Adrenal gland (tissue), 12 donors: ENCODE measurements around the gene RALB. TPM values are rescaled to one million over a fixed set of nuclear protein-coding genes. Genes with fewer than 3 reads are reported as not detected.
A peak's percentile ranks its signal among the peaks of the same experiment; 100 is the strongest.

Source experiments
- DNase-seq, 7 donors: peaks; one replicate each; pipeline ENCODE4 v3.0.0-alpha.2; 2019 to 2020
- H3K27ac ChIP-seq, 5 donors: fragments of 200-600 bp; sonication (generic) in 4 of 5; 1 replicate in 3 of 5; 2 replicates in 2 of 5; pipeline versions ENCODE4 v1.5.1 to v1.8.0; 2016 to 2020; ENCODE audit warnings: mild to moderate bottlenecking in 1 of 5
- H3K27me3 ChIP-seq: fragments of 200-600 bp; 2 replicates; pipeline ENCODE4 v1.8.0; 2021
- H3K36me3 ChIP-seq, 2 donors: fragments of 200-600 bp; replicated peaks in 1 of 2; 1 replicate in 1 of 2; 2 replicates in 1 of 2; pipeline versions ENCODE4 v1.5.1 to v1.8.0; 2018 to 2022
- H3K4me1 ChIP-seq, 2 donors: fragments of 200-600 bp; replicated peaks in 1 of 2; 1 replicate in 1 of 2; 2 replicates in 1 of 2; pipeline versions ENCODE4 v1.5.1 to v1.8.0; 2018 to 2021
- H3K4me3 ChIP-seq, 4 donors: fragments of 200-600 bp; sonication (generic) in 3 of 4; one replicate each; pipeline ENCODE4 v1.5.1; 2016 to 2018
- H3K9me3 ChIP-seq, 3 donors: fragments of 200-600 bp; sonication (generic) in 1 of 3; replicated peaks in 1 of 3; 1 replicate in 2 of 3; 2 replicates in 1 of 3; pipeline versions ENCODE4 v1.5.1 to v1.8.0; 2016 to 2021
- CTCF ChIP-seq, 6 experiments: fragments of 450-650 bp in 4 of 6; fragments of 200-600 bp in 2 of 6; sonication (generic) in 1 of 6; IDR thresholded peaks; 1 replicate in 5 of 6; 2 replicates in 1 of 6; pipeline versions ENCODE4 v1.5.1 to v1.8.0; 2016 to 2021; ENCODE audit warnings: antibody characterized with exemption in 6 of 6, mild to moderate bottlenecking in 2 of 6, moderate library complexity in 1 of 6
- POLR2A ChIP-seq, 2 donors: fragments of 450-650 bp; IDR thresholded peaks; one replicate each; pipeline ENCODE4 v1.6.1; 2017; ENCODE audit warnings: antibody characterized with exemption in 2 of 2, mild to moderate bottlenecking in 2 of 2, moderate library complexity in 1 of 2
- WGBS, 4 donors: extraction: QIAGEN DNeasy Blood & Tissue Kit in 2 of 4; methylation state at CpG; one replicate each; pipeline versions ENCODE4 v1.1.5 to v1.1.7; 2013 to 2017; 5-methylcytosine and 5-hydroxymethylcytosine counted together
- intact Hi-C, 2 donors: fragments of 100-400 bp; cut with DNase I; formaldehyde crosslinking; loops; one replicate each; pipeline versions ENCODE4 v1.14.1 to v1.15.0; 2022 to 2023
- polyA plus RNA-seq, 3 donors: library from polyadenylated mRNA; stranded (reverse); fragments of 200-250 nt in 2 of 3; fragments of 350-450 nt in 1 of 3; fragmentation: Illumina TruSeq in 1 of 3; extraction: RNeasy Lipid Tissue Mini Kit (QIAGEN cat#74804) in 1 of 3; gene quantifications; one replicate each; pipeline ENCODE4 v1.2.3, GENCODE V29; 2013 to 2014
- total RNA-seq, 9 donors: library from RNA; depleted of rRNA in 4 of 9; stranded (reverse); fragments of >200 nt in 4 of 9; fragments of 120-200 nt in 1 of 9; fragmentation: NEBNext Ultra II Directional in 1 of 9; extraction: Animal tissue kit (Norgen Biotek cat#: 25700) in 1 of 9; gene quantifications; one replicate each; pipeline versions ENCODE4 v1.1.0 to v1.2.4, GENCODE V29; 2013 to 2023
- donor health status: healthy with polysubstance abuse.
- donor health status: Bipolar disorder and iron deficiency.
- donor health status: DM: yes; HTN: yes; CAD: no.
- donor health status: DM: no; HTN: no; CAD: no.
- donor health status: DM: no; HTN: no; CAD: no.
- donor health status: DM: yes; HTN: yes; CAD: no.

Gene RALB
- total and polyA plus RNA-seq, 12 donors, result 20.7 to 94.3 (median 51.6) TPM

- Histone ChIP-seq H3K9me3 (no peaks in the 10 kb centered on the region), H3K27me3 (no peaks in the 10 kb centered on the region), H3K36me3 (no peaks in the 10 kb centered on the region), H3K4me3 (no peak overlapping the region), H3K27ac (no peak overlapping the region), H3K4me1 (peaks cover 0 to 10% of the 10 kb centered on the region in 2 donors)
- intact Hi-C loops, result loop anchor here (5.0 to 10.0 kb wide), 2 partner anchors 75 to 202 kb away; no protein-coding TSS in a partner anchor
- TF ChIP-seq CTCF (IDR thresholded peaks at IDR 0.05) (no peak), POLR2A (IDR thresholded peaks at IDR 0.05) (no peak)
- no peak for DNase-seq
Observed at GRCh38 chr2:120317180-120317533, 64.5 kb downstream of the RALB start.

GRCh38 chr2:120317916-120318315, 65.3 kb downstream of the RALB start:
- DNase-seq, result no peak
- Histone ChIP-seq H3K36me3 (no peaks in the 10 kb centered on the region), H3K27ac (no peak overlapping the region), H3K9me3 (no peaks in the 10 kb centered on the region), H3K27me3 (no peaks in the 10 kb centered on the region), H3K4me1 (peaks cover 0 to 10% of the 10 kb centered on the region in 2 donors), H3K4me3 (no peak overlapping the region)
- WGBS, 4 donors, result 86 to 92% (median 90%) methylated on average over 8 of the region's 8 CpGs
- intact Hi-C loops, result loop anchor here (5.0 to 10.0 kb wide), 2 partner anchors 76 to 203 kb away; no protein-coding TSS in a partner anchor
- TF ChIP-seq CTCF (IDR thresholded peaks at IDR 0.05) (no peak), POLR2A (IDR thresholded peaks at IDR 0.05) (no peak)

GRCh38 chr2:120318626-120319025, 66.0 kb downstream of the RALB start:
- Histone ChIP-seq H3K36me3 (no peaks in the 10 kb centered on the region), H3K4me1 (peaks cover 0 to 13% of the 10 kb centered on the region in 2 donors), H3K27ac (no peak overlapping the region), H3K9me3 (no peaks in the 10 kb centered on the region), H3K27me3 (no peaks in the 10 kb centered on the region), H3K4me3 (no peak overlapping the region)
- DNase-seq, result peak in 1 of 7 donors; percentile 20
- TF ChIP-seq CTCF (IDR thresholded peaks at IDR 0.05) (no peak), POLR2A (IDR thresholded peaks at IDR 0.05) (no peak)
- 69 to 80% (median 75%) methylated on average over 4 to 8 of the region's 8 CpGs for WGBS, 4 donors
- intact Hi-C loops, result loop anchor here (5.0 to 10.0 kb wide), 2 partner anchors 76 to 204 kb away; no protein-coding TSS in a partner anchor

GRCh38 chr2:120319123-120319522, 66.5 kb downstream of the RALB start:
- intact Hi-C loops, result loop anchor here (5.0 to 10.0 kb wide), 2 partner anchors 77 to 204 kb away; no protein-coding TSS in a partner anchor
- H3K4me1 ChIP-seq, result peaks cover 0 to 8% of the 10 kb centered on the region in 2 donors
- H3K27me3 ChIP-seq, result no peaks in the 10 kb centered on the region
- no peak for TF ChIP-seq POLR2A (IDR thresholded peaks at IDR 0.05)
- no peak overlapping the region for H3K27ac ChIP-seq
- no peak for DNase-seq
- WGBS, 4 donors, result 80 to 91% (median 89%) methylated on average over 10 of the region's 10 CpGs
- no peaks in the 10 kb centered on the region for H3K9me3 ChIP-seq
- H3K4me3 ChIP-seq, result no peak overlapping the region
- H3K36me3 ChIP-seq, result no peaks in the 10 kb centered on the region

- no peak for DNase-seq
- Histone ChIP-seq H3K27me3 (no peaks in the 10 kb centered on the region), H3K9me3 (no peaks in the 10 kb centered on the region), H3K36me3 (no peaks in the 10 kb centered on the region), H3K4me3 (no peak overlapping the region), H3K4me1 (peaks cover 0 to 5% of the 10 kb centered on the region in 2 donors), H3K27ac (no peak overlapping the region)
- intact Hi-C loops, result loop anchor here (5.0 to 10.0 kb wide), 2 partner anchors 78 to 205 kb away; no protein-coding TSS in a partner anchor
- WGBS, 4 donors, result 86 to 91% (median 88%) methylated on average over 17 to 18 of the region's 18 CpGs
- no peak for TF ChIP-seq POLR2A (IDR thresholded peaks at IDR 0.05)
- no peak for TF ChIP-seq CTCF (IDR thresholded peaks at IDR 0.05)
Observed at GRCh38 chr2:120319686-120320317, 67.2 kb downstream of the RALB start.
